Neural cell (in vitro differentiated cells): ENCODE data around the gene MARF1. TPM values are rescaled to one million over a fixed set of nuclear protein-coding genes. Genes with fewer than 3 reads are reported as not detected.

ENCODE experiments used
- H2AFZ ChIP-seq: fragments of 200-600, 300-800 bp; sonication (generic), shearing (Covaris generic); 2 replicates; pipeline ENCODE4 v1.6.0; 2014; ENCODE audit warnings: low read depth, mild to moderate bottlenecking, antibody characterized with exemption, low read length, moderate library complexity
- H3F3A ChIP-seq: fragments of 200-600 bp; shearing (Covaris generic); 2 replicates; pipeline ENCODE4 v1.6.1; 2016; ENCODE audit warnings: mild to moderate bottlenecking, moderate library complexity, mixed read lengths, antibody characterized with exemption, low read length; ENCODE audit not compliant: insufficient read depth, poor library complexity, severe bottlenecking
- H3K27ac ChIP-seq: fragments of 200-600, 300-800 bp; sonication (generic), shearing (Covaris generic); 2 replicates; pipeline ENCODE4 v1.5.1; 2014; ENCODE audit warnings: mild to moderate bottlenecking, low read length, moderate library complexity
- H3K27me3 ChIP-seq: fragments of 300-800, 200-600 bp; sonication (generic), shearing (Covaris generic); 2 replicates; pipeline ENCODE4 v1.6.0; 2014; ENCODE audit warnings: mild to moderate bottlenecking, low read depth, low read length, moderate library complexity; ENCODE audit not compliant: insufficient read depth
- H3K36me3 ChIP-seq: fragments of 300-800, 200-600 bp; sonication (generic), shearing (Covaris generic); 2 replicates; pipeline ENCODE4 v1.5.1; 2014; ENCODE audit warnings: mild to moderate bottlenecking, antibody characterized with exemption, low read length, moderate library complexity; ENCODE audit not compliant: insufficient read depth
- H3K4me2 ChIP-seq: fragments of 300-800, 200-600 bp; sonication (generic), shearing (Covaris generic); 2 replicates; pipeline ENCODE4 v1.6.0; 2014; ENCODE audit warnings: mild to moderate bottlenecking, low read length
- H3K4me3 ChIP-seq: fragments of 300-800, 200-600 bp; sonication (generic), shearing (Covaris generic); 2 replicates; pipeline ENCODE4 v1.5.1; 2014; ENCODE audit warnings: mild to moderate bottlenecking, low read length, moderate library complexity
- H3K79me2 ChIP-seq: fragments of 200-600 bp; shearing (Covaris generic); replicated peaks from 2 replicates; pipeline ENCODE4 v1.6.0; 2014; ENCODE audit warnings: mild to moderate bottlenecking, low read length, moderate library complexity; ENCODE audit not compliant: insufficient read depth
- H3K9ac ChIP-seq: fragments of 300-800, 200-600 bp; sonication (generic), shearing (Covaris generic); 2 replicates; pipeline ENCODE4 v1.6.1; 2016; ENCODE audit warnings: mild to moderate bottlenecking, low read length, mixed read lengths
- H3K9me2 ChIP-seq: fragments of 200-600 bp; shearing (Covaris generic); 2 replicates; pipeline ENCODE4 v1.6.1; 2016; ENCODE audit warnings: mild to moderate bottlenecking, low read length, mixed read lengths; ENCODE audit not compliant: insufficient read depth
- H3K9me3 ChIP-seq: fragments of 200-600, 300-800 bp; sonication (generic), shearing (Covaris generic); 2 replicates; pipeline ENCODE4 v1.6.1; 2016; ENCODE audit warnings: mild to moderate bottlenecking, mixed run types, low read length, moderate library complexity, mixed read lengths
- H4K20me1 ChIP-seq: fragments of 200-600 bp; shearing (Covaris generic); 2 replicates; pipeline ENCODE4 v1.6.1; 2016; ENCODE audit warnings: mild to moderate bottlenecking, mixed run types; ENCODE audit not compliant: insufficient read depth
- CTCF ChIP-seq: fragments of 450-650 bp; IDR thresholded peaks from 2 replicates; pipeline ENCODE4 v1.5.1; 2014; ENCODE audit warnings: antibody characterized with exemption, mild to moderate bottlenecking, moderate library complexity; ENCODE audit not compliant: poor library complexity, severe bottlenecking
- EP300 ChIP-seq: fragments of 450-650 bp; conservative IDR thresholded peaks from 2 replicates; pipeline ENCODE4 v1.6.1; 2014; ENCODE audit warnings: antibody characterized with exemption, mild to moderate bottlenecking, moderate library complexity; ENCODE audit not compliant: poor library complexity, severe bottlenecking
- EZH2 ChIP-seq: fragments of 200-600, 300-800 bp; shearing (Covaris generic), sonication (generic); IDR thresholded peaks from 2 replicates; pipeline ENCODE4 v1.6.1; 2014; ENCODE audit warnings: antibody characterized with exemption, low read length, borderline replicate concordance, mild to moderate bottlenecking; ENCODE audit not compliant: insufficient read depth, poor library complexity, severe bottlenecking
- MXI1 ChIP-seq: fragments of 450-650 bp; conservative IDR thresholded peaks from 2 replicates; pipeline ENCODE4 v1.6.1; 2014; ENCODE audit warnings: antibody characterized with exemption, mild to moderate bottlenecking; ENCODE audit not compliant: poor library complexity, severe bottlenecking
- POLR2AphosphoS5 ChIP-seq: IDR thresholded peaks from 2 replicates; pipeline ENCODE4 v1.6.1; 2012
- REST ChIP-seq: IDR thresholded peaks from 2 replicates; pipeline ENCODE4 v1.6.1; 2012; ENCODE audit warnings: borderline replicate concordance
- TAF1 ChIP-seq: IDR thresholded peaks from 2 replicates; pipeline ENCODE4 v1.6.1; 2012; ENCODE audit warnings: low read depth
- polyA plus RNA-seq: library from polyadenylated mRNA; depleted of rRNA; stranded (reverse); fragments of >200 nt; gene quantifications from 2 replicates; pipeline ENCODE4 v1.2.3, GENCODE V29; 2014

The MARF1 gene
- polyA plus RNA-seq, 1 donor from 2014 or later = 23.2 TPM

- H3K9me3 ChIP-seq = no peaks in the 10 kb centered on the region
- H3K27me3 ChIP-seq = no peaks in the 10 kb centered on the region
- H3K4me3 ChIP-seq = no peak overlapping the region
- no peaks in the 10 kb centered on the region for H4K20me1 ChIP-seq
- TF ChIP-seq EP300 = no peak
- no peak for TF ChIP-seq REST
- TF ChIP-seq CTCF = no peak
- no peak for TF ChIP-seq POLR2AphosphoS5
- TF ChIP-seq EZH2 = no peak
- no peaks in the 10 kb centered on the region for H3F3A ChIP-seq
- H2AFZ ChIP-seq = no peak overlapping the region
- no peak overlapping the region for H3K4me2 ChIP-seq
- H3K27ac ChIP-seq = no peak overlapping the region
- H3K36me3 ChIP-seq = peaks cover 3% of the 10 kb centered on the region
- H3K9ac ChIP-seq = no peak overlapping the region
- H3K9me2 ChIP-seq = no peaks in the 10 kb centered on the region
- H3K79me2 ChIP-seq = peaks cover 23% of the 10 kb centered on the region
These were observed 6.5 kb downstream of the MARF1 start for GRCh38 chr16:15636392-15636873.

GRCh38 chr16:15635926-15636325 lies 7.0 kb downstream of the MARF1 start:
- H3K27me3 ChIP-seq = no peaks in the 10 kb centered on the region
- no peaks in the 10 kb centered on the region for H3K9me2 ChIP-seq
- H3K4me3 ChIP-seq = no peak overlapping the region
- H3K27ac ChIP-seq = no peak overlapping the region
- peaks cover 18% of the 10 kb centered on the region for H3K79me2 ChIP-seq
- H3K9ac ChIP-seq = no peak overlapping the region
- no peak overlapping the region for H2AFZ ChIP-seq
- no peaks in the 10 kb centered on the region for H3K9me3 ChIP-seq
- TF ChIP-seq EZH2 (no peak), TAF1 (no peak), MXI1 (no peak), POLR2AphosphoS5 (no peak), CTCF (no peak)
- no peaks in the 10 kb centered on the region for H4K20me1 ChIP-seq
- H3F3A ChIP-seq = no peaks in the 10 kb centered on the region
- H3K36me3 ChIP-seq = peaks cover 3% of the 10 kb centered on the region
- no peak overlapping the region for H3K4me2 ChIP-seq
